ENCODE data around the gene ABCG1.

ABCG1 gene

DNA sequence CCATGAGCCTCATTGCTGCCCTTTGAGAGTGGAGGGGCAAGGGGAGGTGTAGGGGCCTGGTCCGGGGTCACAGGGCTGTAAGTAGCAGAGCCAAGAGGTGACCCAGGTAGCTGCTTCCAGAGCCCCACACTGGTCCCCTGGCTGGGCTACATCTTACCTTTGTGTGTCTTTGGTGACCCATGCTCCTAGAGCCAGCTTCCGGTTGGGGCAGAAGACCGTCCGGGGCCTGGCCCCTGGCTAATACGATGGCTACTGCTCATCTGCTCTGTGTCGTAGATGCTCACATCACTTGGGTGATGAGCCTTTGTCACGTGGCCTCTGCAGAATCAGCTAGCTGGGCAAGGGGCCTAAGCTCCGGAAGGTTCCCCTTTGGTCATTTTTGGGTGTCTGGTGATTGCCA lies 20.6 kb downstream of the ABCG1 start:
- Histone ChIP-seq H3K18ac (ENCODE audit: low read length) (peak overlapping the region; percentile 46), H3K4ac (ENCODE audit: low read length) (no peak overlapping the region), H3K14ac (ENCODE audit: low read length) (no peak overlapping the region), H3K9ac (ENCODE audit: low read depth, low read length, poor library complexity) (no peak overlapping the region), H3K36me3 (replicated peaks in 1 of 2; ENCODE audit: control insufficient read depth in 2 of 2, insufficient read depth in 2 of 2, low read length in 2 of 2) (no peaks in the 10 kb centered on the region), H2BK12ac (ENCODE audit: low read length) (no peak overlapping the region), H3K4me3 (ENCODE audit: low read length in 2 of 2) (no peak overlapping the region), H3K27ac (replicated peaks; ENCODE audit: low read length) (no peak overlapping the region), H3K9me3 (replicated peaks in 1 of 2; ENCODE audit: control insufficient read depth in 2 of 2, insufficient read depth in 1 of 2, low read depth in 1 of 2, low read length in 2 of 2) (peaks cover 0 to 1% of the 10 kb centered on the region in 2 donors), H3K27me3 (ENCODE audit: control insufficient read depth in 3 of 3, insufficient read depth in 3 of 3, low read depth in 1 of 3, low read length in 3 of 3) (peaks cover 0 to 27% (median 0%) of the 10 kb centered on the region in 3 experiments), H2AFZ (ENCODE audit: low read length) (no peak overlapping the region), H3K23ac (ENCODE audit: low read depth, low read length, poor library complexity) (no peak overlapping the region), H3K4me2 (ENCODE audit: insufficient read depth, low read length, poor library complexity, severe bottlenecking) (no peak overlapping the region), H3K79me1 (ENCODE audit: low read depth, low read length) (no peaks in the 10 kb centered on the region), H4K8ac (ENCODE audit: low read depth, low read length) (no peak overlapping the region), H3K4me1 (ENCODE audit: control insufficient read depth in 2 of 2, insufficient read depth in 1 of 2, low read depth in 1 of 2, low read length in 2 of 2) (peaks cover 5 to 7% of the 10 kb centered on the region in 2 donors), H4K91ac (ENCODE audit: low read depth, low read length, poor library complexity) (no peak overlapping the region), H2BK15ac (ENCODE audit: low read length) (no peak overlapping the region), H2BK5ac (ENCODE audit: low read length) (peak overlapping the region; percentile 30), H2AK5ac (ENCODE audit: low read depth, low read length) (peak overlapping the region; percentile 8), H2BK120ac (ENCODE audit: low read depth, low read length) (no peak overlapping the region)
- DNase-seq (ENCODE audit: low spot score): no peak
- WGBS, 2 donors (ENCODE audit: extremely low coverage in 2 of 2, insufficient read length in 2 of 2, insufficient replicate concordance in 1 of 2): no CpG with 5 or more reads among the region's 8 CpGs

DNA sequence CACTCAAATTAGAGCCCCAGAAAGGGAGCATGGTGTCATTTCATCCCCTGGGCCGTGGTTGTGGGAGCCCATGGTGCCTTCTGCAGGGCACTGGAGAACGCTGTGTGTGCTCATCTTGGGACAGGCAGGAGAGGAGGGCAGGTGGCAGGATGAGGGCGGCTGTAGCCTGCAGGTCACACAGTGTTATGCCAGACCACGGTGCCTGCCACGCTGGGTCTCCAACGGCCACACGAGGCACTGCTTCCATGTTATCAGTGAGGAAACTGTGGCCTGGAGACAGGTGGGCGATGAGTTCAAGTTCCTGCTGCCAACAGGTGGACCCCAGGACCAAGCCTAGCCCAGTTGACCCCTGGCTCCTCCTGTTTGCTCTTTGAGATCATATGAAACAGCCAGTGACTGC lies 21.0 kb downstream of the ABCG1 start:
- Histone ChIP-seq H2BK5ac (ENCODE audit: low read length) (peak overlapping the region; percentile 30), H3K4ac (ENCODE audit: low read length) (peak overlapping the region; percentile 68), H2AFZ (ENCODE audit: low read length) (no peak overlapping the region), H3K27ac (replicated peaks; ENCODE audit: low read length) (no peak overlapping the region), H3K9ac (ENCODE audit: low read depth, low read length, poor library complexity) (peak overlapping the region; percentile 68), H3K4me3 (ENCODE audit: low read length in 2 of 2) (no peak overlapping the region), H4K8ac (ENCODE audit: low read depth, low read length) (no peak overlapping the region), H3K4me2 (ENCODE audit: insufficient read depth, low read length, poor library complexity, severe bottlenecking) (no peak overlapping the region), H3K4me1 (ENCODE audit: control insufficient read depth in 2 of 2, insufficient read depth in 1 of 2, low read depth in 1 of 2, low read length in 2 of 2) (peaks cover 4 to 6% of the 10 kb centered on the region in 2 donors), H3K23ac (ENCODE audit: low read depth, low read length, poor library complexity) (peak overlapping the region; percentile 52), H3K27me3 (ENCODE audit: control insufficient read depth in 3 of 3, insufficient read depth in 3 of 3, low read depth in 1 of 3, low read length in 3 of 3) (peaks cover 0 to 25% (median 0%) of the 10 kb centered on the region in 3 experiments), H4K91ac (ENCODE audit: low read depth, low read length, poor library complexity) (no peak overlapping the region), H3K14ac (ENCODE audit: low read length) (no peak overlapping the region), H2BK15ac (ENCODE audit: low read length) (no peak overlapping the region), H2BK12ac (ENCODE audit: low read length) (no peak overlapping the region), H3K18ac (ENCODE audit: low read length) (peak overlapping the region; percentile 52), H2BK120ac (ENCODE audit: low read depth, low read length) (no peak overlapping the region), H2AK5ac (ENCODE audit: low read depth, low read length) (peak overlapping the region; percentile 8), H3K79me1 (ENCODE audit: low read depth, low read length) (no peaks in the 10 kb centered on the region), H3K36me3 (replicated peaks in 1 of 2; ENCODE audit: control insufficient read depth in 2 of 2, insufficient read depth in 2 of 2, low read length in 2 of 2) (no peaks in the 10 kb centered on the region), H3K9me3 (replicated peaks in 1 of 2; ENCODE audit: control insufficient read depth in 2 of 2, insufficient read depth in 1 of 2, low read depth in 1 of 2, low read length in 2 of 2) (peaks cover 0 to 1% of the 10 kb centered on the region in 2 donors)
- WGBS, 2 donors (ENCODE audit: extremely low coverage in 2 of 2, insufficient read length in 2 of 2, insufficient replicate concordance in 1 of 2): no CpG with 5 or more reads among the region's 8 CpGs
- DNase-seq (ENCODE audit: low spot score): no peak

DNA sequence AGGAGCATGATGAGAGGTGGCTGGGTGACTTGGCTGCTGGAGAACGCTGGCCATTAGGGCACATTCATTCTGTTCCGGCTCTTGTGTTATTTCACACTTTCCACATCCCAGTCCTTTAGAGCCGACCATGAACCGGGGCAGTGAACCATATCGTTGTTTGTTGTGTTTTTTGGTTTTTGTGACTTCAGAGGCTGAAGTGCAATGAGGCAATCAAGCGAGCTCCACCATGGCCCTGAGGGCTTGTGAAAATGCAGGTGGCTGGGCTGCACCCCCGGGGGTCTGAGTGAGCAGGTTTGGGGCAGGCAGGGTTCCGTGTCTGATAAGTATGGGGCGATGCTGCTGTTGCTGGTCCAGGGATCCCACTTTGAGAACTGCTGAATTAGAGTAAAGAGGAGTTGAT lies 23.7 kb downstream of the ABCG1 start:
- DNase-seq (ENCODE audit: low spot score): no peak
- Histone ChIP-seq H3K27ac (replicated peaks; ENCODE audit: low read length) (no peak overlapping the region), H3K23ac (ENCODE audit: low read depth, low read length, poor library complexity) (no peak overlapping the region), H2BK5ac (ENCODE audit: low read length) (no peak overlapping the region), H2BK12ac (ENCODE audit: low read length) (no peak overlapping the region), H3K4me1 (ENCODE audit: control insufficient read depth in 2 of 2, insufficient read depth in 1 of 2, low read depth in 1 of 2, low read length in 2 of 2) (peaks cover 0 to 2% of the 10 kb centered on the region in 2 donors), H3K4me3 (ENCODE audit: low read length in 2 of 2) (no peak overlapping the region), H3K79me1 (ENCODE audit: low read depth, low read length) (no peaks in the 10 kb centered on the region), H2AK5ac (ENCODE audit: low read depth, low read length) (peak overlapping the region; percentile 44), H3K9ac (ENCODE audit: low read depth, low read length, poor library complexity) (no peak overlapping the region), H2BK120ac (ENCODE audit: low read depth, low read length) (no peak overlapping the region), H3K18ac (ENCODE audit: low read length) (peak overlapping the region; percentile 61), H2BK15ac (ENCODE audit: low read length) (peak overlapping the region; percentile 41), H3K9me3 (replicated peaks in 1 of 2; ENCODE audit: control insufficient read depth in 2 of 2, insufficient read depth in 1 of 2, low read depth in 1 of 2, low read length in 2 of 2) (peaks cover 0 to 1% of the 10 kb centered on the region in 2 donors), H3K27me3 (ENCODE audit: control insufficient read depth in 3 of 3, insufficient read depth in 3 of 3, low read depth in 1 of 3, low read length in 3 of 3) (peaks cover 0 to under 1% (median 0%) of the 10 kb centered on the region in 3 experiments), H3K4me2 (ENCODE audit: insufficient read depth, low read length, poor library complexity, severe bottlenecking) (no peak overlapping the region), H2AFZ (ENCODE audit: low read length) (no peak overlapping the region), H4K8ac (ENCODE audit: low read depth, low read length) (no peak overlapping the region), H4K91ac (ENCODE audit: low read depth, low read length, poor library complexity) (no peak overlapping the region), H3K36me3 (replicated peaks in 1 of 2; ENCODE audit: control insufficient read depth in 2 of 2, insufficient read depth in 2 of 2, low read length in 2 of 2) (no peaks in the 10 kb centered on the region), H3K4ac (ENCODE audit: low read length) (no peak overlapping the region), H3K14ac (ENCODE audit: low read length) (peak overlapping the region; percentile 90)
- no CpG with 5 or more reads among the region's 9 CpGs for WGBS, 2 donors (ENCODE audit: extremely low coverage in 2 of 2, insufficient read length in 2 of 2, insufficient replicate concordance in 1 of 2)

DNA sequence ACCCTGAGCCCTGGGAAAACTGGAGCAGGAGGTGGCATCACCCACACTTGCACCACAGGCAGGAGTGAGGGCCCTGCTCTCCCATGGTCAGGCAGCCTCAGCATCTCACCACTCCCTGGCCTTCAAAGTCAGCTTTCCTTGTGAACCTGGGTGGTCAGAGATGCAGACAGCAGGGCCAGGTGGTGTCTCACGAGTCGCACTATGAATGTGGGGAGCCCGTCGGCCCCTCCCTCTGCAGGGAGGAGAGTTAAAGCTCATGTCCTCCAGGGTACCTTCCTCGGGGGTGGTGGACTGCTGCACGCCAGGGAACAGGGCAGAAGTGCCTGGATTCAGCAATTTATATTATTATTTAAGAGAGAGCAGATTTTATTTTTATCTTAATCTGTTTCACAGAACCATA lies 24.1 kb downstream of the ABCG1 start:
- Histone ChIP-seq H3K27me3 (ENCODE audit: control insufficient read depth in 3 of 3, insufficient read depth in 3 of 3, low read depth in 1 of 3, low read length in 3 of 3) (no peaks in the 10 kb centered on the region), H3K4me2 (ENCODE audit: insufficient read depth, low read length, poor library complexity, severe bottlenecking) (no peak overlapping the region), H2BK12ac (ENCODE audit: low read length) (no peak overlapping the region), H3K79me1 (ENCODE audit: low read depth, low read length) (no peaks in the 10 kb centered on the region), H3K4ac (ENCODE audit: low read length) (peak overlapping the region; percentile 44), H2AK5ac (ENCODE audit: low read depth, low read length) (no peak overlapping the region), H2BK5ac (ENCODE audit: low read length) (no peak overlapping the region), H3K9me3 (replicated peaks in 1 of 2; ENCODE audit: control insufficient read depth in 2 of 2, insufficient read depth in 1 of 2, low read depth in 1 of 2, low read length in 2 of 2) (peaks cover 0 to 1% of the 10 kb centered on the region in 2 donors), H4K91ac (ENCODE audit: low read depth, low read length, poor library complexity) (no peak overlapping the region), H3K27ac (replicated peaks; ENCODE audit: low read length) (no peak overlapping the region), H4K8ac (ENCODE audit: low read depth, low read length) (no peak overlapping the region), H3K4me1 (ENCODE audit: control insufficient read depth in 2 of 2, insufficient read depth in 1 of 2, low read depth in 1 of 2, low read length in 2 of 2) (peaks cover 0 to 2% of the 10 kb centered on the region in 2 donors), H3K14ac (ENCODE audit: low read length) (peak overlapping the region; percentile 90), H3K36me3 (replicated peaks in 1 of 2; ENCODE audit: control insufficient read depth in 2 of 2, insufficient read depth in 2 of 2, low read length in 2 of 2) (no peaks in the 10 kb centered on the region), H2BK120ac (ENCODE audit: low read depth, low read length) (no peak overlapping the region), H3K23ac (ENCODE audit: low read depth, low read length, poor library complexity) (no peak overlapping the region), H3K18ac (ENCODE audit: low read length) (peak overlapping the region; percentile 45), H3K4me3 (ENCODE audit: low read length in 2 of 2) (no peak overlapping the region), H2BK15ac (ENCODE audit: low read length) (peak overlapping the region; percentile 41), H3K9ac (ENCODE audit: low read depth, low read length, poor library complexity) (no peak overlapping the region), H2AFZ (ENCODE audit: low read length) (no peak overlapping the region)
- DNase-seq (ENCODE audit: low spot score): no peak
- no CpG with 5 or more reads among the region's 6 CpGs for WGBS, 2 donors (ENCODE audit: extremely low coverage in 2 of 2, insufficient read length in 2 of 2, insufficient replicate concordance in 1 of 2)

All from neuronal stem cell (in vitro differentiated cells).